HG03521 (cell line): ENCODE results near the gene ERN1.

Experiments used
- ATAC-seq: cut with Tn5 transposase; IDR thresholded peaks from one replicate; pipeline ENCODE4 v1.9.1; 2021; ENCODE audit warnings: mild to moderate bottlenecking, moderate library complexity; ENCODE audit not compliant: unreplicated experiment

Gene ERN1

GRCh38 chr17:64158831-64159590 lies 29.1 kb upstream of the ERN1 start:
- no peak for ATAC-seq

GRCh38 chr17:64158406-64158805 lies 28.5 kb upstream of the ERN1 start:
- no peak for ATAC-seq

- ATAC-seq = no peak
Observed at GRCh38 chr17:64157669-64158180, 27.8 kb upstream of the ERN1 start.

DNA sequence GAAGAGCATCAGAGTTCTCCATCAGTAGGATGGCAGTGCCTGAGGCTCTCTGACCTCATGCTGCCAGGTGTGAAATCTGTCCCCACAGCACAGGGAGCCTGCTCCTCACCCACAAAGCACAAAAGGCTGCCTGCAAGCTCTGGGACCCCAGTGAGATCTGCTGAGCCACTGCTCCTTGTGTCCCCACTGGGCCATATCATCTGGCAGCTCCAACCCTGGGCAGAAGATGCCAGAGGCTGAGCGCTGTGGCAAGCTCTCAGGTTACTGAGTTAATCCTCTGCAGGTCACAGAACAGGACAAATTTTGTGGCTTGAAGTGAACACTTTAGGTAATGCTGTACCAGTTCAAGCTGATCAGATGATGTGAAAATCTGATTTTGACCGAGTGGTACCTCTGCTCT lies 26.7 kb upstream of the ERN1 start:
- ATAC-seq = no peak

DNA sequence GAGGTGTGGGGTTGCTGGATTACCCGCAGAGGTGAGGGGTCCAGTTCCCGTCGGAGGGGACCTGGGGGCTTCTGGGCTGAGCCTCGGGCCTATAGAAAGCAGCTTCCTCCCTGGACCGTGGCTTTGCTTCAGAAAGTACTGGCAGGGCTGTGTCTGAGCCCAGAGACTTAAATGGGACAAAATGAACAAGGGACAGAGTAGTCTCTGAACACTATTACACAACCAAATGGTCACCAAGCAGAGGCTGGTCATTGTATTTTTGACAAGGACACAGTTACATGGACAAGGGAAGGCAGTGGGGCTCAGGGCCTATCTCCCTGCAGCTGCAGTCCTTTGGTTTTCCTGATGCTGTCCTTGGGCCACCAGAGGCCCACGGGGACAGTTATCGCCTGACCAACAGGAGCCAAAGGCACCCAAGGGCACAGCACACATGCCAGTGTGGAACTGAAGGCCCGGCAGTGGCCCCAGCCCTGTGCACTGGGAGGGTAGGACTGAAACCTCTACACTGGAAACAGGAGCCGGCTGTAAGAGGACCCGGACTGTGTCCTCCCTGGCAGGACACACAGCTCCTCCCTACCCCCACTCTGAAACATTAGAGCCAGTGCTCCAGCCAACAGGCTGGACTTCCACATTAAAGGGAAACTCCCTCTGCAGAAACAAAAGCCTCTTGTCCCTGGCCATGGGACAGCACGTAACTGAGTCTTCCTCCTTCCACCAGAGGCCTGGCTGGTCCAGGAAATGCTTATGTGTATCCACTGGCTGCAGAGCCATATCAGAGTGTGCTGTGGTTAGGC lies 26.0 kb upstream of the ERN1 start:
- no peak for ATAC-seq

DNA sequence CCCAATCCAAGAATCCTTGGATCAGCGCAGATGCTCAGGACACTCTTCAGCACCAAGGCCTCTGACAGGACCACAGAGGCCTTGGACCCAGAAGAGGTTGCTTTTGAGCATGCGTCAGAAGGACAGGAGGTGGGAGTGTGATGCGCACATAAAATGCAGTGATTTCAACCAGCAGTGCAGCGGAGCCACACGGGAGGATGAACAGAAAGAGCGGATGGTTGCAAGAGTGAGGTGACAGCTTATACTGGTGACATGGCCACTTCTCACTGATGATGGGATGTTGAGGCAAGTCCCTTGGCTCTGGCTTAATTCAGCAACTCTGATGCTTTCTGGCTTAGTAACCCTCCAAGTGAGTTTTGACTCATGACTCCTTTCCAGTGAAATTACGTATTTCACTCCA lies 25.2 kb upstream of the ERN1 start:
- ATAC-seq = no peak

GRCh38 chr17:64154717-64155116 lies 24.8 kb upstream of the ERN1 start:
- no peak for ATAC-seq

GRCh38 chr17:64154313-64154695 lies 24.4 kb upstream of the ERN1 start:
- no peak for ATAC-seq

DNA sequence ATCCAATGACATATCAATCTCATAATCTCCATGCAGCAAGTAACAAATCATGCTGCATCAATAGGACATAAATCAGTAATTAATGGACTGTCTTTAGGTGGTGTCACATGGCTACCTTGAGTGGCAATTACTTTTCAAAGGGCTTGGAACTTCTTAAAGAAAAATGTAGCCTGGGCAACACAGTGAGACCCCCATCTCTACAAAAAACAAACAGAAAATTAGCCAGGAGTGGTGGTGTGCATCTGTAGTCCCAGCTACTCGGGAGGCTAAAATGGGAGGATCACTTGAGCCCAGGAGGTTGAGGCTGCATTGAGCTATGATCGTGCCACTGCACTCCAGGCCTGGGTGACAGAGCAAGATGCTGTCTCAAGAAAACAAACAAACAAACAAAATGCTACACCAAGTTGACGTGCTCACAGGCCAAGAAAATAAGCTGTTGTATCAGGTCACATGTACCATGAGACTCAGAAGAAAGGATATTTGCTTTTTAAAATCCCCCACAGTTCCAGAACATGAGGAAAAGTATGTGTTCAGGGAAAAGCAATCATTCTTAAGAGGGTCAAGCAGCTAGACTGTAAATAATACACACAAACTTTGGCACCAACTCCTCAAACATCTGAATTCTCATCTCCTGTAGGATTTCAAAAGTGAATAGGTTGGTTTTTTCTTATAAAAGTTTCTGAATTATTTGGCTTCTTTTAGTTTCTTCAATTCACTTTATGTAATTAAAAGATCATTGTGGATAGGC lies 23.8 kb upstream of the ERN1 start:
- ATAC-seq = no peak

- no peak for ATAC-seq
Observed at GRCh38 chr17:64152428-64153125, 22.6 kb upstream of the ERN1 start.

GRCh38 chr17:64151016-64151368 lies 21.0 kb upstream of the ERN1 start:
- no peak for ATAC-seq

GRCh38 chr17:64150237-64151015 lies 20.5 kb upstream of the ERN1 start:
- no peak for ATAC-seq

GRCh38 chr17:64149196-64149595 lies 19.3 kb upstream of the ERN1 start:
- no peak for ATAC-seq

- ATAC-seq = no peak
Observed at GRCh38 chr17:64148699-64149098, 18.8 kb upstream of the ERN1 start.

DNA sequence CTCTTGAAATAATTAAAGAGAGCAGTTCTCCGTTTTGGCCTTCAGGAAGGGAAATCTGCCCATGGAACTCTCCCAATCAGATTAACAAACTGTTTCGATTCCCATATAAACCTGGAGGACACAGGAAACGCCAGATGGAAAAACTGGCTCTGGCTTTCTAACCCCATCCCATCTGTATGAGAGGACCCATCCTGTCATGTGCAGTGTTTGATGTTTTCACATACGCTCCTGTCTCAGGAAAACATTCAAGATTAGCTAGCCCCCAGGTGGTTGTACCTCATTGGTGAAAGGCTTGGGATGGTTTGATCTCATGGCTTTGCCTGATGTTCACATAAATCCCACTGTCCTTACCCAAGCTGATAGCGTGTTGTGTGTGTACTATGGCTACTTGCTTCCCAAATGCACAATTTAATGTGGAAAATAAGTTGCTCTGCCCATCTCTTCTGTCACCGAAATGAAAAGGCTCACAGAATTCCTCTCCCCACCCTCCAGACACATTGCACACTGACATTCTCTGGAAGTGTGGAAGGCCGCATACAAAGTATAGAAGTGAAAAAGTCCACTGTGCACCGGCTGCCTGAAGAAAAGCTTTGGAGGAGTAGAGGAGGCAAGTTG lies 18.2 kb upstream of the ERN1 start:
- no peak for ATAC-seq

DNA sequence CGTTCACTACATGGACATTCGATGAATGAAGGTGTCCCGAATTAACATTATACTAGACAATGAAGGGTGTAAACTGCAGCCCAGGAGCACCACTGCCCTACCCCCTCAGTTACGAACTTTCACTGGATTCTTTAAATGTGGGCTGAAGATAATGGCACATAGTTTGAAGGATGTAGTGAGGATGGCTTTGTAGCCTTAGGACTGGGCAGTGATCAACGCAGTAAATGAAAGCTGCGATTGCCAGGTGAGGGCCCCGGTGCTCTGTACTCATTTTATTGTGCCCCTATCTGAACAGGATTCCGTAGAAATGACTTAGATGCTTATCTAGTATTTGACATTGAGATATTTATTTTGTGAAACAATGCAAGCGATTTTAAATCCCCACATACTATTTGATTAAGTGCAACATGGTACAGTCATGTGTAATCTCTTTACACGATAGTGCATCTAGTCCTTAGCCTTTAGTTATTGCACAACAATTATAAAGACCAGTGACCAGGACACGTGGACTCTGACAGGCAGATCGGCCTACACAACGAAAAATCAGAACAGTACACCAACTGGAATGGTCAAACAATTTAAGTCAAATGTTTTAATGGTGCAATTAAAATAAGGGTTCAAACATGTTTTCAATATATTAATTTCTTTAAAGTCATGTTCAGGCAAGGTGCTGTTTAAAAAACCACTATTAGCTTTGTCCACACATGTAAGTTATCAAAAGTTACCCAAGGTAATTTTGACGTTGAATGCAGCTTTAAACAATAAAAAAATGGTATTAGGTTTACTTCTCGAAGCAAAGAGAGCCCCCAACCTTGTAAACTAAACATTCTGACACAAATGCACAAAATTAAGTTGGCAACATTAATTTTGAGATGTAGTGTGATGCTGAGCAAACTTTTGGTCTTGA lies 17.4 kb upstream of the ERN1 start:
- no peak for ATAC-seq

- peak; percentile 5 for ATAC-seq
Observed at GRCh38 chr17:64146418-64147109, 16.6 kb upstream of the ERN1 start.

GRCh38 chr17:64145751-64146417 lies 15.9 kb upstream of the ERN1 start:
- peak; percentile 90 for ATAC-seq
